ENCODE measurements around the gene CUEDC1.

DNA sequence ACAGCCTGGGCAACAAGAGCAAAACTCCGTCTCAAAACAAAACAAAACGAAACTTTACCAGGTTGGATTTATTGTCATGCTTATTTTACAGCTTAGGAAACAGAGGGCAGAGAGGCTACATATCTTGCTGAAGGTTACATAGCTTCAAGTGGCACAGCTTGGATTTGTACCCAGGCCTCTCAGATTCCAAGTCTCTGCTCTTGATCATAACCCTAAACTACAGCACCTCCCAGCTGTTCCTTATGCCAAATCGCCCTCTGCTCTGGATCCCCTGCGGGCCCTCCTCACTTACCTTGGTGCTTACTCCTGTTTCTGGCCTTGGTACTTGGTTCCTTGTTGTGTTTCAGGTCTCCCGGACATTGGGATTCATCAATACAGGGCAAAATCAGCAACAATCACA lies 11.7 kb upstream of the CUEDC1 start:
- no peak for TF ChIP-seq PML (IDR thresholded peaks at IDR 0.05; ENCODE audit: low read length)
- TF ChIP-seq, protein P1, sequence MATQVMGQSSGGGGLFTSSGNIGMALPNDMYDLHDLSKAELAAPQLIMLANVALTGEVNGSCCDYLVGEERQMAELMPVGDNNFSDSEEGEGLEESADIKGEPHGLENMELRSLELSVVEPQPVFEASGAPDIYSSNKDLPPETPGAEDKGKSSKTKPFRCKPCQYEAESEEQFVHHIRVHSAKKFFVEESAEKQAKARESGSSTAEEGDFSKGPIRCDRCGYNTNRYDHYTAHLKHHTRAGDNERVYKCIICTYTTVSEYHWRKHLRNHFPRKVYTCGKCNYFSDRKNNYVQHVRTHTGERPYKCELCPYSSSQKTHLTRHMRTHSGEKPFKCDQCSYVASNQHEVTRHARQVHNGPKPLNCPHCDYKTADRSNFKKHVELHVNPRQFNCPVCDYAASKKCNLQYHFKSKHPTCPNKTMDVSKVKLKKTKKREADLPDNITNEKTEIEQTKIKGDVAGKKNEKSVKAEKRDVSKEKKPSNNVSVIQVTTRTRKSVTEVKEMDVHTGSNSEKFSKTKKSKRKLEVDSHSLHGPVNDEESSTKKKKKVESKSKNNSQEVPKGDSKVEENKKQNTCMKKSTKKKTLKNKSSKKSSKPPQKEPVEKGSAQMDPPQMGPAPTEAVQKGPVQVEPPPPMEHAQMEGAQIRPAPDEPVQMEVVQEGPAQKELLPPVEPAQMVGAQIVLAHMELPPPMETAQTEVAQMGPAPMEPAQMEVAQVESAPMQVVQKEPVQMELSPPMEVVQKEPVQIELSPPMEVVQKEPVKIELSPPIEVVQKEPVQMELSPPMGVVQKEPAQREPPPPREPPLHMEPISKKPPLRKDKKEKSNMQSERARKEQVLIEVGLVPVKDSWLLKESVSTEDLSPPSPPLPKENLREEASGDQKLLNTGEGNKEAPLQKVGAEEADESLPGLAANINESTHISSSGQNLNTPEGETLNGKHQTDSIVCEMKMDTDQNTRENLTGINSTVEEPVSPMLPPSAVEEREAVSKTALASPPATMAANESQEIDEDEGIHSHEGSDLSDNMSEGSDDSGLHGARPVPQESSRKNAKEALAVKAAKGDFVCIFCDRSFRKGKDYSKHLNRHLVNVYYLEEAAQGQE (IDR thresholded peaks at IDR 0.05; ENCODE audit: borderline replicate concordance) = no peak
- TF ChIP-seq, protein P1 (CRISPR knock-in tag; IDR thresholded peaks at IDR 0.05; ENCODE audit: low read depth) = no peak
- TF ChIP-seq ZNF217 (CRISPR knock-in tag; IDR thresholded peaks at IDR 0.05) = no peak
- TF ChIP-seq, protein P2, sequence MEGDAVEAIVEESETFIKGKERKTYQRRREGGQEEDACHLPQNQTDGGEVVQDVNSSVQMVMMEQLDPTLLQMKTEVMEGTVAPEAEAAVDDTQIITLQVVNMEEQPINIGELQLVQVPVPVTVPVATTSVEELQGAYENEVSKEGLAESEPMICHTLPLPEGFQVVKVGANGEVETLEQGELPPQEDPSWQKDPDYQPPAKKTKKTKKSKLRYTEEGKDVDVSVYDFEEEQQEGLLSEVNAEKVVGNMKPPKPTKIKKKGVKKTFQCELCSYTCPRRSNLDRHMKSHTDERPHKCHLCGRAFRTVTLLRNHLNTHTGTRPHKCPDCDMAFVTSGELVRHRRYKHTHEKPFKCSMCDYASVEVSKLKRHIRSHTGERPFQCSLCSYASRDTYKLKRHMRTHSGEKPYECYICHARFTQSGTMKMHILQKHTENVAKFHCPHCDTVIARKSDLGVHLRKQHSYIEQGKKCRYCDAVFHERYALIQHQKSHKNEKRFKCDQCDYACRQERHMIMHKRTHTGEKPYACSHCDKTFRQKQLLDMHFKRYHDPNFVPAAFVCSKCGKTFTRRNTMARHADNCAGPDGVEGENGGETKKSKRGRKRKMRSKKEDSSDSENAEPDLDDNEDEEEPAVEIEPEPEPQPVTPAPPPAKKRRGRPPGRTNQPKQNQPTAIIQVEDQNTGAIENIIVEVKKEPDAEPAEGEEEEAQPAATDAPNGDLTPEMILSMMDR (IDR thresholded peaks at IDR 0.05 in 2 of 3, conservative IDR thresholded peaks at IDR 0.05 in 1 of 3; ENCODE audit: insufficient read depth in 2 of 3, low read depth in 1 of 3, low read length in 3 of 3) = no peak
- TF ChIP-seq PCBP2 (IDR thresholded peaks at IDR 0.05; ENCODE audit: low read depth, low read length, poor library complexity, severe bottlenecking) = no peak
